Neural cell (in vitro differentiated cells): Measurements from ENCODE around the gene ZNF33B.

Experiments
- SMC3 ChIP-seq: fragments of 450-650 bp; conservative IDR thresholded peaks from 2 replicates; pipeline ENCODE4 v1.6.1; 2014; ENCODE audit warnings: antibody characterized with exemption, mild to moderate bottlenecking, moderate library complexity; ENCODE audit not compliant: poor library complexity
- TAF1 ChIP-seq: IDR thresholded peaks from 2 replicates; pipeline ENCODE4 v1.6.1; 2012; ENCODE audit warnings: low read depth
- TF ChIP-seq, protein P1 (sequence below): fragments of 450-650 bp; IDR thresholded peaks from 2 replicates; pipeline ENCODE4 v1.5.1; 2014; ENCODE audit warnings: antibody characterized with exemption, mild to moderate bottlenecking, moderate library complexity; ENCODE audit not compliant: poor library complexity, severe bottlenecking

DNA sequence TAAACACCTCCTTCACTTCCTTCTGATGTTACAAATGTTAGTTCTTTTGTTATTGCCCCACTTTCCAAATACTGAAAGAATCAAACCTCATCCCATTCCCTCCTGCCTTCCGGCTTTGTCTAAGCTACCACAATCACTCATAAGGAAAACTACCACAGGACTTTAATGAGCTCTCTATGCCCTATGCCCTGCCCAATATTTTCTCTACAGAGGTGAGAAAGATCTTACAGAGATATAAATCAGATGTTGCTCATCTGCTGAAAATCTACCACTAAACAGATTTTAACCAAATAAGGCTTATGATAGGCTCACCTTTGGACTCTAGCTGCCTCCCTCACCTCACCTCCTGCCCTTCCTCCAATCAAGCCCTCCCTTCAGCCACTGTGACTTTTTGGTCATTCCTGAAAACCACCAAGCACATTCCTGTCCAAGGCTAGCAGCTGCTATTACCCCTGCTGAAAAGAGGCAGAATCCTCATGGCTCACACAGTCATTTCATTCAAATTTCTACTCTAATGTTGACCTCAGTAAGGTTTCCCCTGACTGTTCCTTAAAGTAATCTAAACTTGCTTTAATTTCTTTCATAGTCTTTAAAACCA, 7.7 kb downstream of the ZNF33B start:
- TF ChIP-seq, protein P1, sequence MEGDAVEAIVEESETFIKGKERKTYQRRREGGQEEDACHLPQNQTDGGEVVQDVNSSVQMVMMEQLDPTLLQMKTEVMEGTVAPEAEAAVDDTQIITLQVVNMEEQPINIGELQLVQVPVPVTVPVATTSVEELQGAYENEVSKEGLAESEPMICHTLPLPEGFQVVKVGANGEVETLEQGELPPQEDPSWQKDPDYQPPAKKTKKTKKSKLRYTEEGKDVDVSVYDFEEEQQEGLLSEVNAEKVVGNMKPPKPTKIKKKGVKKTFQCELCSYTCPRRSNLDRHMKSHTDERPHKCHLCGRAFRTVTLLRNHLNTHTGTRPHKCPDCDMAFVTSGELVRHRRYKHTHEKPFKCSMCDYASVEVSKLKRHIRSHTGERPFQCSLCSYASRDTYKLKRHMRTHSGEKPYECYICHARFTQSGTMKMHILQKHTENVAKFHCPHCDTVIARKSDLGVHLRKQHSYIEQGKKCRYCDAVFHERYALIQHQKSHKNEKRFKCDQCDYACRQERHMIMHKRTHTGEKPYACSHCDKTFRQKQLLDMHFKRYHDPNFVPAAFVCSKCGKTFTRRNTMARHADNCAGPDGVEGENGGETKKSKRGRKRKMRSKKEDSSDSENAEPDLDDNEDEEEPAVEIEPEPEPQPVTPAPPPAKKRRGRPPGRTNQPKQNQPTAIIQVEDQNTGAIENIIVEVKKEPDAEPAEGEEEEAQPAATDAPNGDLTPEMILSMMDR: no peak
- TF ChIP-seq TAF1: no peak
- TF ChIP-seq SMC3: no peak
